Stomach (tissue), 9 donors: ENCODE results near the gene TPSAB1. TPM values are rescaled to one million over a fixed set of nuclear protein-coding genes. Genes with fewer than 3 reads are reported as not detected.

ENCODE experiments used
- DNase-seq, 2 donors: peaks; one replicate each; pipeline versions ENCODE4 v3.0.0 to v3.0.0-alpha.2; 2013 to 2019
- H3K27ac ChIP-seq, 5 donors: fragments of 200-600 bp in 4 of 5; sonication (generic) in 4 of 5; one replicate each; pipeline ENCODE4 v1.5.1; 2013 to 2019; ENCODE audit warnings: mild to moderate bottlenecking in 1 of 5, moderate library complexity in 1 of 5
- H3K27me3 ChIP-seq, 3 donors: fragments of 200-600 bp; sonication (generic); one replicate each; pipeline ENCODE4 v1.5.1; 2017 to 2019; ENCODE audit warnings: mixed run types in 1 of 3
- H3K36me3 ChIP-seq, 4 donors: fragments of 200-600 bp; sonication (generic); 1 replicate in 3 of 4; 2 replicates in 1 of 4; pipeline ENCODE4 v1.5.1; 2016 to 2019
- H3K4me1 ChIP-seq, 4 donors: fragments of 200-600 bp; sonication (generic); one replicate each; pipeline ENCODE4 v1.5.1; 2016 to 2019
- H3K4me3 ChIP-seq, 4 donors: fragments of 200-600 bp; sonication (generic) in 3 of 4; one replicate each; pipeline ENCODE4 v1.5.1; 2016 to 2019; ENCODE audit warnings: mild to moderate bottlenecking in 1 of 4
- H3K9me3 ChIP-seq, 4 donors: fragments of 200-600 bp; sonication (generic); one replicate each; pipeline ENCODE4 v1.5.1; 2016 to 2019
- EP300 ChIP-seq: sonication (generic); formaldehyde crosslinking; IDR thresholded peaks from one replicate; pipeline ENCODE4 v1.6.1; 2017; ENCODE audit warnings: antibody characterized with exemption
- POLR2A ChIP-seq, 4 donors: fragments of 450-650 bp; IDR thresholded peaks; one replicate each; pipeline ENCODE4 v1.6.1; 2016; ENCODE audit warnings: antibody characterized with exemption in 4 of 4, control low read depth in 2 of 4, mild to moderate bottlenecking in 1 of 4, moderate library complexity in 1 of 4
- POLR2AphosphoS5 ChIP-seq, 3 donors: sonication (generic); formaldehyde crosslinking; IDR thresholded peaks; one replicate each; pipeline ENCODE4 v1.6.1; 2016; ENCODE audit warnings: antibody characterized with exemption in 3 of 3
- WGBS, 5 donors: extraction: QIAGEN DNeasy Blood & Tissue Kit in 3 of 5; methylation state at CpG; one replicate each; pipeline versions ENCODE4 v1.1.5 to v1.1.7; 2013 to 2018; 5-methylcytosine and 5-hydroxymethylcytosine counted together
- intact Hi-C: fragments of 100-400 bp; cut with DNase I; formaldehyde crosslinking; loops from one replicate; pipeline ENCODE4 v1.15.1; 2023; ENCODE audit warnings: low total_unique reads
- polyA plus RNA-seq, 3 donors: library from polyadenylated mRNA; stranded (reverse); fragments of 200-250 nt; gene quantifications; one replicate each; pipeline ENCODE4 v1.2.3, GENCODE V29; 2013
- total RNA-seq, 5 donors: library from RNA; depleted of rRNA; stranded (reverse); fragments of >200 nt; gene quantifications; one replicate each; pipeline versions ENCODE4 v1.1.0 to v1.2.3, GENCODE V29; 2014 to 2016
- TF ChIP-seq, protein P1 (sequence below), 7 experiments: fragments of 450-650 bp in 4 of 7; fragments of 200-600 bp in 3 of 7; sonication (generic) in 3 of 7; IDR thresholded peaks; one replicate each; pipeline ENCODE4 v1.5.1; 2016 to 2019; ENCODE audit warnings: antibody characterized with exemption in 7 of 7, control low read depth in 2 of 7, mild to moderate bottlenecking in 1 of 7
- donor health status: healthy with polysubstance abuse.
- donor health status: Bipolar disorder and iron deficiency.
- donor health status: healthy.

The TPSAB1 gene
- total and polyA plus RNA-seq, 8 donors = 15.4 to 202 (median 71.2) TPM

DNA sequence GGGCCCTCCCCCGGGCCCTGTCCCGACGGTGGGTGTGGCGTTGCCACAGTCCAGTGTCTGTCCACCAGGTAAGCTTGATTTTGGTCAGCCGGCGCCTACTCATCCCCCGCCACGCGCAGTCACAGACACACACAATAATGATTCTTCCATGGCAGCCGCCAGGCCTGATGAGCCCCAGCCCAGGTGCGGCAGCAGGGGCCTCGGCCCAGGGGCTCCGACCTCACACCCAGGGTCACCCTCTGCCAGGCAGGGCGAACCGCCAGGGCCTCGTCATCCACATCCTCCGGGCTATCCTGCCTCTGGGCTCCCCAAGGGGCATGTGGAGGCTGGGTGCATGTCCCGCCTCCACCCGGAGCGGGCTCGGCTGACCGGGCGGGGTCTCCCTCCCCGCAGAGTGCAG is 23.0 kb upstream of the TPSAB1 start:
- no peaks in the 10 kb centered on the region for H3K9me3 ChIP-seq
- H3K27ac ChIP-seq = no peak overlapping the region
- H3K4me1 ChIP-seq = peaks cover 0 to 3% (median 0%) of the 10 kb centered on the region in 4 donors
- intact Hi-C loops = no loop called here
- H3K36me3 ChIP-seq = peaks cover 0 to 98% (median 74%) of the 10 kb centered on the region in 4 donors
- DNase-seq = no peak
- WGBS, 5 donors = 88 to 97% (median 88%) methylated on average over 9 to 24 of the region's 24 CpGs
- TF ChIP-seq POLR2A (IDR thresholded peaks at IDR 0.05) (no peak), EP300 (no peak), POLR2AphosphoS5 (IDR thresholded peaks at IDR 0.05) (no peak)
- TF ChIP-seq, protein P1, sequence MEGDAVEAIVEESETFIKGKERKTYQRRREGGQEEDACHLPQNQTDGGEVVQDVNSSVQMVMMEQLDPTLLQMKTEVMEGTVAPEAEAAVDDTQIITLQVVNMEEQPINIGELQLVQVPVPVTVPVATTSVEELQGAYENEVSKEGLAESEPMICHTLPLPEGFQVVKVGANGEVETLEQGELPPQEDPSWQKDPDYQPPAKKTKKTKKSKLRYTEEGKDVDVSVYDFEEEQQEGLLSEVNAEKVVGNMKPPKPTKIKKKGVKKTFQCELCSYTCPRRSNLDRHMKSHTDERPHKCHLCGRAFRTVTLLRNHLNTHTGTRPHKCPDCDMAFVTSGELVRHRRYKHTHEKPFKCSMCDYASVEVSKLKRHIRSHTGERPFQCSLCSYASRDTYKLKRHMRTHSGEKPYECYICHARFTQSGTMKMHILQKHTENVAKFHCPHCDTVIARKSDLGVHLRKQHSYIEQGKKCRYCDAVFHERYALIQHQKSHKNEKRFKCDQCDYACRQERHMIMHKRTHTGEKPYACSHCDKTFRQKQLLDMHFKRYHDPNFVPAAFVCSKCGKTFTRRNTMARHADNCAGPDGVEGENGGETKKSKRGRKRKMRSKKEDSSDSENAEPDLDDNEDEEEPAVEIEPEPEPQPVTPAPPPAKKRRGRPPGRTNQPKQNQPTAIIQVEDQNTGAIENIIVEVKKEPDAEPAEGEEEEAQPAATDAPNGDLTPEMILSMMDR (IDR thresholded peaks at IDR 0.05) = no peak
- no peak overlapping the region for H3K4me3 ChIP-seq
- no peaks in the 10 kb centered on the region for H3K27me3 ChIP-seq

DNA sequence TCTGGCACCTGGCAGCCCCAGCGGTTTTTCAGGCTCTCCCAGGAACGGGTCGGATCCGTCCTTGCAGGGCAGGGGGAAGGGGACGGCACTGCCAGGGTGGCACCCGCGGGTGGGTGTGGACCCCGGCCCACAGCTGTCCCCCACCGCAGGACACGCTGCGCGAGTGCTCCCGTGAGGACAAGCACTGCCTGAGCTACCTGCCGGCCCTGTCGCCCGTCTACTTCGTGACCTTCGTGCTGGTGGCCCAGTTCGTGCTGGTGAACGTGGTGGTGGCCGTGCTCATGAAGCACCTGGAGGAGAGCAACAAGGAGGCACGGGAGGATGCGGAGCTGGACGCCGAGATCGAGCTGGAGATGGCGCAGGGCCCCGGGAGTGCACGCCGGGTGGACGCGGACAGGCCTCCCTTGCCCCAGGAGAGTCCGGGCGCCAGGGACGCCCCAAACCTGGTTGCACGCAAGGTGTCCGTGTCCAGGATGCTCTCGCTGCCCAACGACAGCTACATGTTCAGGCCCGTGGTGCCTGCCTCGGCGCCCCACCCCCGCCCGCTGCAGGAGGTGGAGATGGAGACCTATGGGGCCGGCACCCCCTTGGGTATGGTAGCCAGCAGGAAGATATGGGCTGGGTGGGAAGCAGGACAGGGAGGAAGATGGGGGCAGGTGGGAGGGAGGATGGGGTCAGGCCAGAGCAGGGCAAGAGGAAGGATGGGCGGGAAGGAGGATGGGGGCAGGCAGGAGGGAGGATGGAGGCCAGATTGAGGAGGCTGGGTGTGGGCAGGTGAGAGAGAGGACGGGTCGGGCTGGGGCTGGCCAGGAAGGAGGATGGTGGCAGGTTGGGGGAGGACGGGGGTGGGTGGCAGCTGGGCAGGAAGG is 22.2 kb upstream of the TPSAB1 start:
- Histone ChIP-seq H3K36me3 (peaks cover 0 to 90% (median 67%) of the 10 kb centered on the region in 4 donors), H3K9me3 (no peaks in the 10 kb centered on the region), H3K4me3 (no peak overlapping the region), H3K27ac (no peak overlapping the region), H3K27me3 (no peaks in the 10 kb centered on the region), H3K4me1 (peaks cover 0 to 3% (median 0%) of the 10 kb centered on the region in 4 donors)
- WGBS, 5 donors = 83 to 91% (median 89%) methylated on average over 32 to 49 of the region's 49 CpGs
- intact Hi-C loops = no loop called here
- no peak for TF ChIP-seq POLR2AphosphoS5 (IDR thresholded peaks at IDR 0.05)
- TF ChIP-seq POLR2A (IDR thresholded peaks at IDR 0.05) = no peak
- no peak for TF ChIP-seq EP300
- TF ChIP-seq, protein P1 (IDR thresholded peaks at IDR 0.05) = no peak
- no peak for DNase-seq

DNA sequence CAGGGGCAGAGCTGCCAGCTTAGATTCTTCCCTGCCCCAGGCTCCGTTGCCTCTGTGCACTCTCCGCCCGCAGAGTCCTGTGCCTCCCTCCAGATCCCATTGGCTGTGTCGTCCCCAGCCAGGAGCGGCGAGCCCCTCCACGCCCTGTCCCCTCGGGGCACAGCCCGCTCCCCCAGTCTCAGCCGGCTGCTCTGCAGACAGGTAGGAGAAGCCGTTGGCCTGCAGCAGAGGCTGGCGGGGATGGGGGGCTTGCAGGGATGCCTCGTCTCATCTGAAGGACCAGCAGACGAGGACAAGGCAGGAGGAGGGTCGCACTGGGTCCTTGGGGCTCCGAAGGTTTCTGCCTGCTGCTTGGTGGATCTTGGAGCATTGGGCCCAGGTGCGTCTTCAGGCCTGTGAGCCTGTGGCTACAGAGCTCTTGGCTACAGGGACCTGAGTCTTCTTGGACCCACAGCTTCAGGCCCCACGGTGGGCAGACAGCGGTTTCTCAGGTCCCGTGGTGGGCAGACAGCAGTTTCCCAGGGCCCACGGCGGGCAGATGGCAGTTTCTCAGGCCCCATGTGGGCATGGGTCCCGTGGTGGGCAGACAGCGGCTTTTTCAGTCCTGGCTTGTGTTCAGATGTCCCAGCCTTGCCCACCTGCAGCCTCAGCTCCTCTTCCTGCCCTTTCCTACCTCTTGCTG is 21.4 kb upstream of the TPSAB1 start:
- 81 to 90% (median 87%) methylated on average over 16 to 24 of the region's 24 CpGs for WGBS, 5 donors
- peaks cover 0 to 82% (median 60%) of the 10 kb centered on the region in 4 donors for H3K36me3 ChIP-seq

More for the DNA sequence above, 21.4 kb upstream of the TPSAB1 start:
- Histone ChIP-seq H3K4me1 (peaks cover 0 to 3% (median 1%) of the 10 kb centered on the region in 4 donors), H3K9me3 (no peaks in the 10 kb centered on the region), H3K27me3 (no peaks in the 10 kb centered on the region), H3K4me3 (no peak overlapping the region), H3K27ac (no peak overlapping the region)
- TF ChIP-seq POLR2AphosphoS5 (IDR thresholded peaks at IDR 0.05) (no peak), EP300 (no peak), POLR2A (IDR thresholded peaks at IDR 0.05) (no peak)
- TF ChIP-seq, protein P1 (IDR thresholded peaks at IDR 0.05) = no peak
- intact Hi-C loops = no loop called here
- DNase-seq = no peak
